GM12891 (cell line): ENCODE results near the gene ADIPOR2.

ENCODE experiments used
- POLR2A ChIP-seq: IDR thresholded peaks from 2 replicates; pipeline ENCODE4 v1.6.1; 2011; ENCODE audit warnings: low read depth, low read length, control low read depth
- POLR2AphosphoS5 ChIP-seq: IDR thresholded peaks from 2 replicates; pipeline ENCODE4 v1.6.1; 2011; ENCODE audit warnings: low read depth, low read length, control low read depth

DNA sequence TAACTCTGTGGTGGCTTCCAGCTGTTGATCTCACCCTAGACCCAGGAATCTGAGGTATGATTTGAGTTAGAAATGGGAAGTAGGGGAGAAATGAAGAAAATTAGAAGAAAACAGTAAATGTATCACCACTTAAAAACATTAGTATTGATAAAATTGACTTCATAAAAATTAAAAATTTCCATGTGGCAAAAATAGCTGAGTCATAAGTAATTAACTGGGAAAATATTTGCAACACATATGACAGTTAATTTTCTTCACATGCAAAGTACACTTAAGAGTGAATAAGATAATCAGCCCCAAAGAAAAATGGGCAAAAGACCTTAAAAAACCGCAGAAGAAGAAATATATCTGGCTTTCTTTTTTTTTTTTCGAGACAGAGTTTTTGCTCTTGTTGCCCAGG lies 25.5 kb upstream of the ADIPOR2 start:
- TF ChIP-seq POLR2AphosphoS5: no peak
- no peak for TF ChIP-seq POLR2A
